Measurements from ENCODE around the gene TMEM178B. TPM values are rescaled to one million over a fixed set of nuclear protein-coding genes. Genes with fewer than 3 reads are reported as not detected.

The TMEM178B gene
- total and polyA plus RNA-seq, 2 of the 4 experiments (the other 2 are of a cell fraction): under 0.01 to 0.05 TPM

GRCh38 chr7:141370178-141370577 is 296.3 kb downstream of the TMEM178B start:
- Histone ChIP-seq H3K14ac (replicated peaks; ENCODE audit: low read depth, low read length) (no peak overlapping the region), H3K56ac (ENCODE audit: extremely low read depth, insufficient read depth, low read length) (no peak overlapping the region), H3K23ac (ENCODE audit: low read depth, low read length) (no peak overlapping the region), H2BK15ac (ENCODE audit: low read depth, low read length) (no peak overlapping the region), H2AFZ (replicated peaks; ENCODE audit: low read length, poor library complexity) (no peak overlapping the region), H4K91ac (ENCODE audit: insufficient read depth, low read depth, low read length) (no peak overlapping the region), H4K5ac (ENCODE audit: low read depth, low read length) (no peak overlapping the region), H2BK120ac (ENCODE audit: low read depth, low read length) (no peak overlapping the region), H3K4me2 (ENCODE audit: low read depth, low read length) (no peak overlapping the region), H3K9me3 (ENCODE audit: control insufficient read depth, insufficient read depth, low read length) (peaks cover 6% of the 10 kb centered on the region; the same call in 1 of the 2 replicates), H3K9me1 (ENCODE audit: insufficient read depth, low read length) (no peaks in the 10 kb centered on the region), H3K4me1 (ENCODE audit: control insufficient read depth, insufficient read depth, low read length) (no peaks in the 10 kb centered on the region), H3K27ac (ENCODE audit: insufficient read depth, low read length) (no peak overlapping the region), H3K4me3 (ENCODE audit: insufficient read depth, low read depth, low read length) (no peak overlapping the region), H3K27me3 (ENCODE audit: control insufficient read depth, insufficient read depth, low read length) (no peaks in the 10 kb centered on the region), H2BK5ac (ENCODE audit: low read depth, low read length, poor library complexity, severe bottlenecking) (no peak overlapping the region), H3K18ac (ENCODE audit: low read depth, low read length) (no peak overlapping the region), H4K8ac (ENCODE audit: low read depth in 2 of 2, low read length in 2 of 2) (no peak overlapping the region), H4K20me1 (ENCODE audit: insufficient read depth, low read length) (no peaks in the 10 kb centered on the region), H3K36me3 (ENCODE audit: control insufficient read depth, insufficient read depth, low read length) (no peaks in the 10 kb centered on the region), H2AK9ac (replicated peaks; ENCODE audit: low read depth, low read length, poor library complexity) (no peak overlapping the region), H3K9ac (ENCODE audit: low read depth, low read length) (no peak overlapping the region), H2BK20ac (ENCODE audit: low read depth, low read length) (no peak overlapping the region), H3K4ac (ENCODE audit: low read depth, low read length) (no peak overlapping the region), H3K79me1 (ENCODE audit: low read depth in 1 of 2, low read length in 2 of 2) (no peaks in the 10 kb centered on the region), H2AK5ac (ENCODE audit: low read depth, low read length) (no peak overlapping the region)
- BruUV-seq (replicated peaks): no TSS peak
- CTCF ChIA-PET: no interaction called here
- no peak for DNase-seq
- POLR2A ChIA-PET (ENCODE audit: unreplicated experiment): no interaction called here
- intact Hi-C loops (cut with micrococcal nuclease) (no loop called here), in situ Hi-C loops (cut with MboI; ENCODE audit: low sequenced_read_pairs) (no loop called here), dilution Hi-C loops (cut with HindIII; ENCODE audit: low sequenced_read_pairs, unreplicated experiment) (no loop called here)
- ATAC-seq (ENCODE audit: low read depth): no peak
- no peak for TF ChIP-seq MXI1 (IDR thresholded peaks at IDR 0.05; ENCODE audit: borderline replicate concordance, low read depth, low read length)
- no peak for TF ChIP-seq CHD1 (IDR thresholded peaks at IDR 0.05; ENCODE audit: low read depth, low read length)
- no peak for TF ChIP-seq POLR2A (IDR thresholded peaks at IDR 0.05; ENCODE audit: low read depth, low read length)
- no peak for TF ChIP-seq BHLHE40 (IDR thresholded peaks at IDR 0.05; ENCODE audit: low read depth, low read length)
- no peak for TF ChIP-seq RAD21 (IDR thresholded peaks at IDR 0.05; ENCODE audit: low read length)
- TF ChIP-seq, protein P1, sequence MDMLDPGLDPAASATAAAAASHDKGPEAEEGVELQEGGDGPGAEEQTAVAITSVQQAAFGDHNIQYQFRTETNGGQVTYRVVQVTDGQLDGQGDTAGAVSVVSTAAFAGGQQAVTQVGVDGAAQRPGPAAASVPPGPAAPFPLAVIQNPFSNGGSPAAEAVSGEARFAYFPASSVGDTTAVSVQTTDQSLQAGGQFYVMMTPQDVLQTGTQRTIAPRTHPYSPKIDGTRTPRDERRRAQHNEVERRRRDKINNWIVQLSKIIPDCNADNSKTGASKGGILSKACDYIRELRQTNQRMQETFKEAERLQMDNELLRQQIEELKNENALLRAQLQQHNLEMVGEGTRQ (IDR thresholded peaks at IDR 0.05; ENCODE audit: low read depth, low read length): no peak
- TF ChIP-seq ELK1 (IDR thresholded peaks at IDR 0.05; ENCODE audit: borderline replicate concordance, low read depth, low read length): no peak
- TF ChIP-seq FOS (IDR thresholded peaks at IDR 0.05; ENCODE audit: low read depth, low read length): no peak
- no peak for TF ChIP-seq MAZ (IDR thresholded peaks at IDR 0.05; ENCODE audit: borderline replicate concordance, low read depth, low read length)
- no peak for TF ChIP-seq SMC3 (IDR thresholded peaks at IDR 0.05; ENCODE audit: low read depth, low read length)
- TF ChIP-seq MAFK (IDR thresholded peaks at IDR 0.05; ENCODE audit: low read depth, low read length): no peak
- no peak for TF ChIP-seq CTCF (conservative IDR thresholded peaks at IDR 0.05; ENCODE audit: low read depth, low read length)
- TF ChIP-seq CEBPB (IDR thresholded peaks at IDR 0.05; ENCODE audit: low read depth, low read length): no peak
- TF ChIP-seq RFX5 (IDR thresholded peaks at IDR 0.05; ENCODE audit: low read depth, low read length): no peak
- no peak for TF ChIP-seq RCOR1 (IDR thresholded peaks at IDR 0.05; ENCODE audit: insufficient replicate concordance, low read length)
- TF ChIP-seq NFE2L2 (IDR thresholded peaks at IDR 0.05; ENCODE audit: low read depth, low read length): no peak
- 33% methylated on average over 4 of the region's 5 CpGs; no CpG with 5 or more reads in 1 of the 2 experiments for WGBS, 2 experiments (ENCODE audit: extremely low coverage in 2 of 2, insufficient read length in 1 of 2)

All from IMR-90 (cell line).